ENCODE data around the gene SDC1.

SDC1 gene

GRCh38 chr2:20188851-20189250 is 36.1 kb downstream of the SDC1 start:
- TF ChIP-seq ZFX (IDR thresholded peaks at IDR 0.05) (no peak), CTCF (conservative IDR thresholded peaks at IDR 0.05) (no peak)
- H3K27ac ChIP-seq, result no peak overlapping the region

GRCh38 chr2:20188201-20188600 is 36.7 kb downstream of the SDC1 start:
- H3K27ac ChIP-seq, result no peak overlapping the region
- no peak for TF ChIP-seq ZFX (IDR thresholded peaks at IDR 0.05)
- TF ChIP-seq CTCF (conservative IDR thresholded peaks at IDR 0.05), result no peak

DNA sequence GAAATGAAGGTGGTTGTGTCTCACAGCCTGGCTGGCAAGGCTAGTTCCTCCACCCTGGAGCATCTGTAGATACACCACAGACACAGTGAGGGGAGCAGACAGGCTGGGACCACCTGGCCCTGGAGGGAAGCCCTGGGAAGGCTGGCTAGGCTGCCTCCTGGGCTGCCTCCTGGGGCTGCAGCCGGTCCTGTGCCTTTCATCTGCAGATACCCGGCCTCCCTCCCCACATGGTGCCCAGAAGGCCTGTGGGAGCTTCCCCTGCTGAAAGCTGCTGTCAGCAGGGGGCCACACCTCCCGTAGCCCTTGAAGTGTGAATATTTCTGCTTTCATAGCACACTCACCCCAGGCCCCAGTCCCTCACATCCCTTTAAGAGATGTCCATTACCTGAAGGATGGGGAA is 37.6 kb downstream of the SDC1 start:
- no peak overlapping the region for H3K27ac ChIP-seq
- TF ChIP-seq ZFX (IDR thresholded peaks at IDR 0.05), result no peak
- TF ChIP-seq CTCF (conservative IDR thresholded peaks at IDR 0.05), result no peak

DNA sequence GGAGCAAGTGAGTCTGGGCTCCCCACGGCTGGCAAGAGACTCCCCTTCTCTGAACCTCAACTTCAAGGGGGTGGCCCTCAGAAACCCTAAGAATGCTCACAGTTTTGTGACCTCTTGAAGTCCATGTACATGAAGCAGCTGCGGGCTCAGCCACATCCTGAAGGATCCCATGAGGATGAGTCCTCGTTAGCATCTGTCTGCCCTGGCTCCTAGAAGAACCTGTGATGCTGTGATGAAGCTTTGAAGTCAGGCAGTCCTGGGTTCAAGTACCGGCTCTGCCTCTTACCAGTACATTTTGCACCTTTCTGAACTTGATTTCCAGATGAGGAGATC is 38.1 kb downstream of the SDC1 start:
- TF ChIP-seq ZFX (IDR thresholded peaks at IDR 0.05) (no peak), CTCF (conservative IDR thresholded peaks at IDR 0.05) (no peak)

GRCh38 chr2:20186078-20186854 is 38.7 kb downstream of the SDC1 start:
- no peak overlapping the region for H3K27ac ChIP-seq

More for the DNA sequence above, 38.1 kb downstream of the SDC1 start:
- no peak overlapping the region for H3K27ac ChIP-seq

DNA sequence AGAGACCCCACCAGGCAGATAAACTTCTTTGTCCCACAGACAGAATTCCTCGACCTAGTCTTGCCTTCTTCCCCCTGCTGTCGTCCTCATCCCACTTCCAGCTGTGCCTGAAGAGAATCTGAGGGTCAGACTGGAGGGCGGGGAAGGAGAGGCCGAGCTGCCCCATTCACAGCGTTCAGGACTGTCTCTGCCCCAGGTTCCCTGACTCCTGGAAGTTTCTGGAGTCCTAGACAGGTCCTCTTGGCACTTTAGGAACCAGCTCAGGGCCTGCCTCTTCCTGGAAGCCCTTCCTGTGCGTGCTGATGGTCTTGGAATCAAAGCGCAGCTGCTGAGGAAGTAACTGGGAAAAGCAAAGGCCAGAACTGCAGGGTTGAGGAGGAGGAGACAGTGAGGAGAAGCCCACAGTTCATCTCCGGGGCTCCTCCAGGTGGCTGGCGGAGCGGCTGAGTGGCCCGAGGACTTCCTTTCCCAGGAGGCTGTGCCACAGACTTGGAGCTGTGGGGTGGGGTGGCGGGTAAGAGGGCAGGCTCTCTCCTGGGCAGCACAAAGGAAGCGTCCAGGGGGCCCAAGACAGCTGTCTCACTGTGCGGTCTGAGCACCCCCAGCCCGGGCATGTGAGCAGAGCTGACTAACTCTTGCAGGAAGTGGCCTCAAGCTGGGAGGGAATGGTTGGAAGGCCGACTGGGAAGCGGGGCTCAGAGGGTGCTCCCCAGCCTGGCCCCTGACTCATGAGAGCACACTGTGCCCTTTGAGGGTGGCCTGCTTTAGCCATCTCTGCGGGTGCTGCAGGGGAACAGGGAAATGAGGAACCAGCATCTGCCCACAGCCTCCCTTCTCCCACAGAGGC is 39.5 kb downstream of the SDC1 start:
- TF ChIP-seq CTCF (conservative IDR thresholded peaks at IDR 0.05), result no peak
- H3K27ac ChIP-seq, result no peak overlapping the region

More at GRCh38 chr2:20186078-20186854, 38.7 kb downstream of the SDC1 start:
- TF ChIP-seq CTCF (conservative IDR thresholded peaks at IDR 0.05) (no peak), ZFX (IDR thresholded peaks at IDR 0.05) (no peak)

Data from C4-2B (cell line).